Non-pigmented ciliary epithelial cell (primary cell): Measurements from ENCODE around the gene STK38L.
A peak's percentile ranks its signal among the peaks of the same experiment; 100 is the strongest.

Source experiments
- DNase-seq: peaks from one replicate; pipeline ENCODE4 v3.0.0-alpha.2; 2010; ENCODE audit warnings: low read depth

STK38L gene

DNA sequence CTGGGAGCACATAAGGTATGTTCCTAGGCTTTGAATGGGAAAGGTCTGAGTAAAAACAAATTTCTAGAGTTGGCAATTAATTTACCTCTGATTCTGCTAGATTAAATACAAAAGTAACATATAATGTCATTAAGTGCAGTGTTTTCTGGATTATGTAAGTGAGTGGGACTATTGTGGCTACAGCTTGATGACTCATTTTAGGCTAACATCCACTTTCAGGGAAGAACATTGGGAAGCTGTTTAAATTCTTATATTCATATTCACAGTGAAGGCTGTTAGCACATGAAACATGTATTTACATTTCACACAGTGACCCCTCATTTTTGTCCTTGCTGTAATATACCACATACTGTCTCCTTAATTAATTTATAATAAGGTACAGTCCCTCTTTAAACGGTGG is 75.3 kb downstream of the STK38L start:
- peak; percentile 19 for DNase-seq

DNA sequence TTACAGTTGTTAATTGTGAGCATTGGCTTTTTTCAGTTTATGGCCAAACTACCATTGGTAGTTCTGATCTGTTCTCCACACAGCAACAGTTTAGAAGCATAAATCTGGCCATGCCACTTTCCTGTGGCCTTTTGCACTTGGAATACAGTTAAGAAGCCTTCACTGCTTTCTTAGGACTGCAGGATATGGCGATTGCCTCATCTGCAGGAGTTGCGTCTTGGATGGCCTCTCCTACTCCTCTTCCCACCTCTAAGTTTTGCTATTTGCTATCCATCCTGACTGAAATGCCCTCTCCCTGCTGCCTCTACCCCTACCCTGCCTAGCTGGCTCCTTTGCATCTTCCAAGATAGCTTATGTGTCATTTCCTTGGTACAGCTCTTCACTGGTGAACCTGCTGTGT is 75.8 kb downstream of the STK38L start:
- no peak for DNase-seq

DNA sequence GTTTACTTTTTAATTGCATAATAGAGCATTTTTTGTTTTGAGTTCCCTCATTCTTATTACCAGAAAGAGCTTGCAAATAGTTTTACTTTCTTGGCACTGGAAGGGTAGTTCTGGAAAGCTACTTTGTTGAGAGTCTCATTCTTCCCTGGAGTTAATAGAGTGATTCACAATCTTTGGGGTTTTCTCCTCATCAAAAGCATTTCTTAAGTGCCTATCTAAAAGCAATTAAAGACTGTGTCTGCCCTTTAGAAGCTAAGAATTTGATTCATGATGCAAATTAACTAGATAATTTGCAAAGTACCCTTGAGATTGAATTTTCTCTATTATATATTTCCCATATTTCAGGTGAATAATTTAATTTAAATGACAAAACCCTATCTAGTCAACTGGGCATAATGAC is 80.4 kb downstream of the STK38L start:
- DNase-seq = no peak

DNA sequence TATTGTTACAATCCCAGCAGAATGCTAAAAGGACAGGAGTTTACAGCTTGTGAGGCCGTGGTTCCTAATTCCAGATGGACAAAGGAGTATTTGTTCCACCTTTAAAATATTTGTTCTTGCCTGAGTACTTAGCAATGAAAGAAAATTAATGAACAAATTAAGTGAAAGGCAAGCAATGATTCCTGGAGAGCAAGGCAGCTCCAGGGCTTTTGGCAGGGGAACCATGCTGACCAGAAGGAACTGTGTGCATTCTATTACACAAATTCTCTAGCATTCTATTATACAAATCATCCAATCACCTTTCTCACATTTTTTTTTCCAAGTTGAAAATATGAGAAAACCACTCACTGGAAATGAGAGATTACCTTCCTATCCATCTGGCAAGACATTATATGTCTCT is 86.8 kb downstream of the STK38L start:
- DNase-seq = no peak

DNA sequence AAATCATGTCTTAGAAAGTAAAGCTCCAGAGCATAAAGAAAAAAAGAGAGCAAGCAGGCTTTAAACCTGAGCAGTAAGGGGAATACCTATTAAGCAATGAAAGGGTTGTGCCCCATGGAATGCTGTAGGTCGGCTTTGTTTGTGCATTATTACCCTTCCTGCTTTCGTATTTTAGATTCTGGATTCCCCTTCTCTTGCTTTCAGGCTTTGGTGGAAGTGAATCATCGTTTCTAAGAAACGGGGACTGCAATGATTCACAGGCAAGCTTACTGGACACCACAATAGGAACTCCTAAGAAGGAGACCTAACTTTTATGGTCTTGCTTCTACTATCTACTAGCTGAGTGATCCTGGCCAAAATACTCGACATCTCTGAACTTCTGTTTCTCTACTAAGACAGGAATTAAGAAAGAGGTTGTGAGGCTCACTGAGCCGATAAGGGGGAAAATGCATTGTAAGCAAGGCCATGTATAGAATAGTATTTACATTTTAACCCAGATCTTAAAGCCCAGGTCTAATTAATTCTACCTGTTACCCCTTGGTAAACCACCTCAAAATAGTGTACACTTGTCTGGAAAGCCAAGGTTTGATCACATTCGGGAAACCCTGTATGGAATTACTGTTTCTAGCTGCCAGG is 87.3 kb downstream of the STK38L start:
- peak; percentile 93 for DNase-seq

DNA sequence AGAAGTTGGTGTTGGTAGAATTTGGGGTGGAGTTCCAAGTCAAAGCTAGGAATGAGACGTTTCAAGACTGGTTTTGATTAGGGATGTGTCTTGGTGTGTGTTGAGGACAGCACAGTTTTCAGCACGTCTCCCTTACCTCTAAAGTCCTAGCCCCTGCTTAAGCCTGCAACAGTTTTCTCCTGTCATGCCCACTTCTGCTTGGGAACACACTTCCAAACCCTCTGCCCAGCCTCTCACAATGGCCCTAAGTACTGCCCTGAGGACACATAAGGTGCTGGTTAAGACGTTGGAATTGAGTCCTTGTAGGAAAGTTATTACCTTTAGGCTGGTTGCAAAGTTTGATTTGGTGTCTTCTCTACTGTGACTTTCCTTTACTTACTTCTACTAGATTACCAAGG is 87.8 kb downstream of the STK38L start:
- DNase-seq = no peak

DNA sequence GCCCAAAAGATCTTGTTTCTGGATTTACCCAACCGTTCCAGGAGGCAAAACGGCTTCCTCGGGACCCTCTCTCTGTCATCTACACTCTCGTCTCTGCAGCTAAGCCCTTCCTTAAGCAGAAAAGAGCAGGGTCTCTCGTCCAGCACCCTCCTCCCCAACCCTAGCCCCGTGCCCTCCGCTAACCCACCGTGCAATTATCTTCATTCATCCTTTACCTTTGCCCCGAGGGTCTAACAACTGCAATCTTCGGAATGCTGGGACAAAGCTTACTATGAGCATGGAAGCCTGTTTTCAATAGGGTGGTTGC is 88.3 kb downstream of the STK38L start:
- no peak for DNase-seq

DNA sequence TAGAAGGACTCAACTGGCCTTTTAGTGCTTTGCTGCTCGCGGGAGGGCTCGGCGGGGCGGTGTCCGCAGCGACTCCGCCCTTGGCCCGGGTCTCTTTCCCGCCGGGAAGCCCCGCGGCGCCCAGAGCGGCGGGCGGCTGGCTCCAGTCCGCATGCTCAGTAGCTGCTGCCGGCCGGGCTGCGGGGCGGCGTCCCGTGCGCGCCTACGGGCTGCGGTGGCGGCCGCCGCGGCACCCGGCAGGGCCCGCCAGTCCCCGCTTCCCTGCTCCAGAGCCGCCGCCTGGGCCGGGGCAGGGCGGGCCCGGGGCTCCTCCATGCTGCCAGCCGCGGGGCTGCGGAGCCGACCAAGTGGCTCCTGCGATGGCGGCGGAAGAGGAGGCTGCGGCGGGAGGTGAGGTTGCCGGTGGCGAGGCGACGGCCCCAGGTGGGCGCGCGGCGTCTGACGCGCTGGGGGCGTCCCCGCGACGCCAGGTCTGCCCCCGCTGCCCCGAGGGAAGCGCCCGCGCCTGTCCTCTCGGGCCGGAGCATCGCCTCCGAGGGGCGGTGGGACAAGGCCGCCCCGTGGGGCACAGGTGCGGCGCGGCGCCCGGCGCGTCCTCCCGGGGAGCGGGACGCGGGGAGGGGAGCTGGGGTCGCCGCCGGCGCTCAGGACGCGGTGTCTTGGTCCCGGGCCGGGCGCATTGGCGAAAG is 88.8 kb downstream of the STK38L start, which contains the start of gene BMAL2:
BMAL2 (plus strand) TSS at position 123 of the 689 bp plus-strand sequence; CDS start at position 360, 237 bp downstream.
- DNase-seq = no peak

DNA sequence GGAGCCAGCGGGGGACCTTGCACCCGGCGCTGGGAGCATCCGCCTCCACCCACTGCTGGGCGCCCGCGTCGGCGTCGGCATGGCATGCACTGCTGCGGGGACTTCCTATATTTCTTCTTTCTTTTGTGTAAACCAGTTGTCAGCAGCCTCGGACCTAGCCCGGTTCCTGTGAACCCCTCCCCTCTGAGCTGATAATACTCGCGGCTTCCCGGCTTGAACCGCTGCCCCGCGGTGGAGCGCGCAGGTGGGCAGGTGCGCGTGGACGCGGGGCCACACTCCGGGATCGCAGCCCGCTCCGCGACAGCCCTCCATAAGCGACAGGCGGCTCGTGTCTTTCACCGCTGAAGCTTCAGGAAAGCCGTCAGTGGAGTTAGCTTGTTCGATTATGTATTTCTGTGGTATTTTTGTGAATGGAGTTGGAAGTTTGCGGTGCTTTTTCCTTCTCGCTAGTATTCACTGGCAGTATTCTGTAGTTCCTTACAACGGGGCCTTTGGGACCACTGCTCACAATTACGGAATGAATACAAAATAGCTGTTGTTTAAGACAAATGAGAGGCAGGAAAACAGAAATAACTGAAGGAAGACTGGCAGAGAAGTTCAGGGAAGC is 89.4 kb downstream of the STK38L start:
- no peak for DNase-seq

DNA sequence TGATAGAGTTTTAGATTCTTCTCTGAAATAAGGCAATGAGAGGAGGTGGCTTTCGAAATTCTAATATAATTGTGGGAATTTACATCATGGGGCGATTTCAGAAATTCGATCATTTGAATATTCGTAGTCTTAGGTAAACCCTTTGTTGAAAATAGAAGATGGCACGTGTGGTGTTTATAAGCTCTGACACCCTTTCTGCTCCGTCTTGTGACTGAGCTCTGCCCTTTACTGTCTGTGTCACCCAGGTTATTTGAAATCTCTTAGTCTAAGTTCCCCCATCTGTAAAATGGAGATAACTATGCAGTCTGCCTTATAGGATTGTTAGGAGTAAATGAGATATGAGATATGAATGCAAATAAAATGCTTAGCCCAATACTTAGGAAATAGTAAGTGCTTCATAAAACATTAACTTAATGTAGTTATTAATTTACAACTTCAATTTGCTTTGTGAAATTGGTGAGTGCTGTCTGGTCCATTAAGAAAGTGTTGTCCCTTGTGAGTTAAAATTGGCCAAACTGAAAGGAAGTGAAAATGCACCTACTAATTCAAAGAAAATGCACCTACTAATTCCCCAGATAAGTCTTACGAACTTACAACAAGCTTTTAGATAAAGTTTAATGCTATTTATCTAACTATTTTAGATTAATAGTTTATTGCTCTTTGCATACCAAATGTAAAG is 90.1 kb downstream of the STK38L start:
- DNase-seq = no peak

DNA sequence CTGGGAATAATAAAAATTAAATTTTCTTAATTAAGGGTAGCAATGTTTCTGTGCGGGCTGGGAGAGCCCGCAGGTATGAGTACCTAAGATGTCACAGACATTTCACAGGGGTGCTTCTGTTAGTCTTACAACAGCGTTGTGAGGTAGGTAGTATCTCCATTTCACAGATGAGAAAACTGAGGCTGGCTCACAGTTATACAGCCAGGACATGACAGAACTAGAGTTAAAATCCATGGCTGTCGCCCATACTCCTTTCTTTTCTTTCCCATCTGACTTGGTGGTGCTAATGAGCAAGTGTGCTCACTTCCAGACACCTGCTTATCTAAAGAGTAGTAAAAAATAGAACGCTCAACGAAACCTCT is 90.6 kb downstream of the STK38L start:
- no peak for DNase-seq

DNA sequence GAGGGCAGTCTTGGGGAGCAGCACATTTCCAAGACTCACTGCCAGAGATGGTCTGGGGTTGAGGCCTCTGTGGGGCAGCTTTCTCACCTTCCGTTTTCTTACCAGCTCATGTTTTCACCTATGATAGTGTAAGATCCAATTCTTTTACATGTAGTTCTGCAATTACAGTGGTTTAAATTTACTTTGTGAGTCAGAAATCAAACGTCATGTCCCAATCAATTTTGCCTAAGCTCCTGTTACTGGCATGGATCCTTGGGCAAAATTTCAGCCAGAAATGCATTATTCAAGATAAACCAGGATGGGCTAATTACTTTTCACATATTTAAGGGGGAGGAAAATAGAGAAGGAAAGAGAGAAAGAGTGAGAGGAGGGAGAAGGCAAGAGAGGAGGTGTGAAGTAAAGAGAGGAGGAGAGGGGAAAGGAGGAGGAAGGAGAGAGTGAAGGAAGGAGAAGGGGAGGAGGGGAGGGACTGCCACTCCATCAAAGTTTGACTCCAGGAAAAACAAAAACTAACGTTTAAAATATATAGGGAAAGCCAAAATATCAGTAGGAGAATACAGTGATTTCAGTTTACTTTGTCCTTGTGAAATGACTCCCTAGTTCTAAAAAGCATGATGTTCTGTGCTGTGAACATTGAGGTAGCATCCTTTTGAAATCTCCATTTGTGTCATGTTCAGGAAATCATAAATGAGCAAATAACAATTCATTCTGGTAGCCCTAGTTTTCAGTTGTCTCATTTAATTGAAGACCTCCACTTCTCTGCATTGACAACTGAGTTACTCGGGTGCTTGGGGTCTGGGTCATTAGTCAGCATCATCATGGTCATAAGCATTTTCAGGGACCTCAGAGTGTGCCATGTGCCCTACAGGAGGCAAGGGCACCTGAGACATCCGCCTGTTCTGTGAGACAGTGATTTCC is 91.5 kb downstream of the STK38L start:
- no peak for DNase-seq

DNA sequence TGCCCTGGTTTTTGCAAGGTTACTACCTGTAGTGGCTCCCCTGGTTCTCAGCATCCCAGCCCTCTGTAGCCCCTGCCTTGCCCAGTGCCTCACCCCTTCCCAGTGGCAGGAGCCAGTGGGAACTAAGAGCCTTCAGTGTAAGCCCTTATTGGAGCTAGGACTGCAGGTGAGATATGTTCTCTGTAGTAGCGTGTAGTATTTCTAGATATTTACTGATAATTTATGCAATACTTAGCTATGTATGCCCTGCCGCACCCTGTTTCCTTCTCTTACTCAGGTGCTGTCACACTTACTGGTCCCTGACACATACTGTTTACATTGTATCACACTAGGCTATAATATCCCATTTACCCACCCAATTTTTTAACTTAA is 92.2 kb downstream of the STK38L start:
- no peak for DNase-seq

DNA sequence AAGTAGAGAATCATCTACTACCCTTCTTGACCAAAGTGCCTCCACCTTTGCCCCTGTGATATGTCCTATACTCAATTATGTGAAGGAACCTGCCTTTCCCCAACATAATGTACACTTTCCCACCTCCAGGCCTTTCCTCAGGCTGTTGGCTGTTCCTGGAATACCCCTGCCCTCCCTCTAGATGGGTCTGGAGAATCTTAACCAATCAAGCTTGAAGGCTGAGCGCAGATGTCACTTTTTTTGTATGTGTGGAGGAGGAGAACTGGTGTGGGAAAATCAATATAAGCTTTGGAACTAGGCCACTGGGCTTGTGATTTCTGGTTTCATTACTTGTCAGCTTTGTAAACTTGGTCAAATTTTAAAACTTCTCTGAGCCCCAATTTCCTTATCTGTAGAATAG is 93.3 kb downstream of the STK38L start:
- DNase-seq = no peak

DNA sequence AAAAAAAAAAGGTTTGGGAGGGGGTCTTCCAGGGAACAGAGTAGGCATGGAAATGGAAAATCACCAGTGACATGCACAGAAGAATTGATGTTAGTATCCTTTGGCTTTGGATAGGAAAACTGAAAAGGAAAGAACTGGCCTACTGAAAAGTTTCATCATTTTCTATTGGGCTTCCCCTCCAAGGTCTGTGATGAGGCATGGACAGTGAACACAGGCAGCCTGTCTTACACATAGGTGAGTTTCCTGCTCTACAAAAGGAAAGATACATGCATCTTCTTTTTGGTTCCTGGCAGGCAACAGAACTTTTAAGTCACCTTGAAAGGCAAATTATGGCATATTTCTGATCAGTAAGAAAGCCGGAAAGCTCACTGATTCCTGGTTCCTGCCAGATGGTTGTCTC is 94.4 kb downstream of the STK38L start:
- no peak for DNase-seq

DNA sequence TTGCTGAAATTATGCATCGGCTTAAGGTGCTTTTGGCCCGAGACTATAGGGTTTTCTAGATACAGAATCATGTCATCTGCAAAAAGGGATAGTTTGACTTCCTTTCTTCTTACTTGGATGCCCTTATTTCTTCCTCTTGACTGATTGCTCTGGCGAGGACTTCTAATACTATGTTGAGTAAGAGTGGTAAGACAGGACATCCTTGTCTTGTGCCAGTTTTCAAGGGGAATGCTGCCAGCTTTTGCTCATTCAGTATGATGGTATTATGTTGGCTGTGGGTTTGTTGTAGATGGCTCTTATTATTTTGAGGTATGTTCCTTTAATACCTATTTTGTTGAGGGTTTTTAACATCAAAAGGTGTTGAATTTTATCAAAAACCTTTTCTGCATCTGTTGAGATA is 96.9 kb downstream of the STK38L start:
- no peak for DNase-seq

DNA sequence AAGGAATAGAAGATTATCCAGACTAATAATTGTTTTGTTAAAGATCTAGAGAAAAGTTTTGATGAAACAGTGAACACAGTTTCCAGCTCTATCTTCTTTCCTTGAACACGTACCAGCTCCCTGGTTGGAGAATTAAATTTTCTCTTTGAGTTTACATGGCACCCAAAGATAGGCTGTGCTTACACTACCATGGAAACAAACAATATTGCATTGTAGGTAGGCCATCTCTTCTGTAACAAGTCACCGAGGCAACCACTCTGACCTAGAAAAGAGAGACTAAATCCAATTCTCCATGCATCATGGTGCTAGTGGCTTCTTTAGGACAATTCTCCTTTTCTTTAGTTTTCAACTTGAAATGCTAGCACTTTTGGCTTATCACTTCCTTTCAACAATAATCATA is 98.5 kb downstream of the STK38L start:
- DNase-seq = no peak

DNA sequence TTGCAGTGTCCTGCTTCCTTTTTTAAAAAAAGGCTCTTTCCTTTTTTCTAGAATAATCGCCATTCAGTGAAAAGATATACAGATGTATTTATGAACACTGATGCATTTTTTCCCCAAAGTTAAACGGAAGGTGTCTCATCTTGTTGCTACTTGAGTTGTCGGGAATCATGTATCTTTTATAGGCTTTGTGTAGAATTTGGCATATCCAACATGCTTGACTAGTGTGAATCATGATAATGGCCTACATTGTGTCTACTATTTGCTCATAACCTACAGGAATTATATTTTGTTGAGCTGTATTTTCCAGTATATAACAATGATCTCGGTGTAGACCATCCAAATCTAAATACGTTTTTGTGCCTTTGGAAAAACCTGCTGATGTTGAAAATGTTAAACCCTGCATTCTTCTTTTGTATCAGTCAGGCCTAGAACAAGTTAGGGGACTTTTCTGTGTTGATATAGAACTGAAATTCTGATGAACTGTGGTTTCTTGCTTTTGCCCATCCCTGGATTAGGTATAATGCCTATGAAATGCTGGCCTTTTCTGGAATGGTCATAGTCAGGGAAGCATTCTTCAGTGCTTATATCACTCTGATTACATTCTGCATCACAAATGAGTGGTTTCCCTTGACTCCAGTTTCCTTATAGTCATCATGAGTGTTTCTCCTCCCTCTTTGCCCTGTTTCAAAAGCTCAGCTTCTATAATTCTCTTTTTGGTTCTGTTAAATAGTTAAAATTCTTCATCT is 99.3 kb downstream of the STK38L start:
- DNase-seq = peak; percentile 87

DNA sequence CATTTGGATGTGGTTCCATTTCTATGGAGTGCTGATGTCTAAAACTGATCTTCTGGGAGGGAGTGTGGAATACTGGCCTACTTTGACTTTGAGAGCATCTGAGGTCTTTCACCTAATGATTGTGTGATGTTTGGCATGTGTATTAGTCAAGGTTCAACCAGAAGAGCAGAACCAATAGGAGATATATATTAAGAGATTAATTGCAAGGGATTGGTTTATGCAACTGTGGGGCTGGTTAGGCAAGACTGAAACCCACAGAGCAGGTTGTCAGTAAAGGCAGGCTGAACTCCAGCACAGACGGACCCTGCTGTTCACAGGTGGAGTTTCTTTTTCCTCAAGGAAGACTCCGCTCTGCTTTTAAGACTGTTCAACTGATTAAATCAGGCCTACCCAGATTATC is 100.2 kb downstream of the STK38L start:
- no peak for DNase-seq

DNA sequence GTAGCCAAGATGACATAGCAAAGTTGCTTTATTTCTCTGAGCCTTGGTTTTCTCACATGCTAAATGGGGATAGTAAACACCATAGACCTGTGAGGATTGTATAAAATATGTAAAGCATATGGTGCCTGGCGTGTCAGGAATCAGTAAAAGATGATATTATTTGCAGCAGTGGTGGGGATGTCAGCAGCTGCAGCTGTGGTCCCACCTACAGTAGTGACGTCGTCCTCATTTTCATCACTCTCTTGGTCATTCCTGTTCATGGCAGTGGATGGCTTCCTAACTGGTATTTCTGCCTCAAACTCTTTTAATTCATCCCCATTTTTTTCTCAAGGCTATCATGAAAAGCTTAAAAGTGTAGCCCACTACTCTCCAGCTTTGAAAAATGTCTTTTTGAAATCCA is 100.7 kb downstream of the STK38L start:
- no peak for DNase-seq

DNA sequence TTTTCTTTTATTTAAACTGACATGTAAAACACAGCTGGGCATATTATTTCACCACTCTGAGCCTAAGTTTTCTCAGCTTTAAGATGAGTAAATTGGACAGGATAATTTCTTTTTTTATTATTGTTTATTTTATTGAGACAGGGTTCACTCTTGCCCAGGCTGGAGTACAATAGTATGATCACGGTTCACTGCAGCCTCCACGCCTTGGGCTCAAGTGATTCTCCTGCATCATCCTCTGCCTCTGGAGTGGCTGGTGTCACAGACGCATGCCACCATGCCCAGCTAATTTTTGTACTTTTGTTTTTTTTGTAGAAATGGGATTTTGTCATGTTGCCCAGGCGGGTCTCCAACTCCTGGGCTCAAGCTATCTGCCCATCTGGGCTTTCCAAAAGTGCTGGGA is 101.3 kb downstream of the STK38L start:
- DNase-seq = no peak

DNA sequence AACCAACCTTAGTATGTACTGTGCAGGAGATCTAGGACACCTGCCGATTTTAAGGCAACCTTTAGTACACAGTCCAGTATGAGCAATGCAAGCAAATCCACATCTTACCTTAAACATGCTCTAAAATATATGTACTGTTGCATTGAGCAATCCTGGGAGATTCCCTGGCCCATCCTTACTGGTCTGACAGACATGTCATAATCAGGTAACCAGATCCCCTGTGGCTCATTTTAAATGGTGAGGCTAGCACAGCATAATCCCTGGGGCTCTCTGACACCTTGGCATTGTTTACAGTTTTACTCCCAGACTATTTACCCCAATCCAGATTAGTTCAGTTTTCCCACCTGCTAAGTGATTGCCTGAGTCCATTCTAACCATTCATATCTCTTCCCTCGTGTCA is 103.7 kb downstream of the STK38L start:
- DNase-seq = no peak
